ENCODE data around the gene TRAPPC11. TPM values are rescaled to one million over a fixed set of nuclear protein-coding genes. Genes with fewer than 3 reads are reported as not detected.

TRAPPC11 gene
- 38.9 and 56.8 TPM in 2 replicates for total RNA-seq (2012; rRNA removed)
- polyA plus RNA-seq (2012; rRNA removed): 22.1 and 25.3 TPM in 2 replicates
- polyA plus RNA-seq (2012; cell fraction: cytosol; rRNA removed): 10.4 and 13.9 TPM in 2 replicates
- polyA plus RNA-seq (2012; cell fraction: nucleus; rRNA removed; ENCODE audit: low replicate concordance): 20.8 and 47.1 TPM in 2 replicates
- Bru-seq, nascent RNA: percentile 81 among the genes with signal in this experiment
- BruChase-seq, experiment 1, labeled RNA remaining after a 6-hour chase: percentile 83 among the genes with signal in this experiment
- BruChase-seq, experiment 2, labeled RNA remaining after a 2-hour chase: percentile 81 among the genes with signal in this experiment
- long read RNA-seq, full-length matches to known transcripts: 18 of 30 reads
- long read RNA-seq, partial matches to known transcripts: 8 of 30 reads
- long read RNA-seq, other reads (novel, unspliced or antisense): 4 of 30 reads

- CTCF ChIA-PET: interaction anchor here (0.6 kb wide), 1 partner anchor 54 kb away, joined by 6 read pairs; no protein-coding TSS in a partner anchor
- intact Hi-C loops (cut with micrococcal nuclease): loop anchor here (1.0 kb wide), 2 partner anchors 155 to 187 kb away; no protein-coding TSS in a partner anchor
Measured at GRCh38 chr4:183659029-183659871, at the start of gene TRAPPC11, which contains the start of gene RWDD4. Gene TRAPPC11, plus strand, starts transcription at chr4:183659293. Its CDS starts 4,575 bp downstream, at chr4:183663868. Gene RWDD4, minus strand, starts transcription at chr4:183659185. Its CDS starts 233 bp downstream, at chr4:183658952.

More at GRCh38 chr4:183659029-183659871, at the start of gene TRAPPC11, which contains the start of gene RWDD4:
- Histone ChIP-seq H2AK9ac (replicated peaks; ENCODE audit: low read depth, low read length, poor library complexity) (peak within 1 kb of the TSS; percentile 90), H3K23ac (ENCODE audit: low read depth, low read length) (peak within 1 kb of the TSS; percentile 97), H2BK20ac (ENCODE audit: low read depth, low read length) (no peak within 1 kb of the TSS), H2BK15ac (ENCODE audit: low read depth, low read length) (no peak within 1 kb of the TSS), H3K56ac (ENCODE audit: extremely low read depth, insufficient read depth, low read length) (peak within 1 kb of the TSS; percentile 81), H3K4me3 (ENCODE audit: insufficient read depth, low read depth, low read length) (peak within 1 kb of the TSS; percentile 98), H3K9me1 (ENCODE audit: insufficient read depth, low read length) (no peaks in the 10 kb centered on the region), H2AK5ac (ENCODE audit: low read depth, low read length) (peak within 1 kb of the TSS; percentile 30), H2BK120ac (ENCODE audit: low read depth, low read length) (peak within 1 kb of the TSS; percentile 29), H4K8ac (ENCODE audit: low read depth in 2 of 2, low read length in 2 of 2) (peak within 1 kb of the TSS; percentile 56 to 83), H4K5ac (ENCODE audit: low read depth, low read length) (peak within 1 kb of the TSS; percentile 57; the same call in 1 of the 2 replicates), H3K9me3 (ENCODE audit: control insufficient read depth, insufficient read depth, low read length) (no peaks in the 10 kb centered on the region), H3K36me3 (ENCODE audit: control insufficient read depth, insufficient read depth, low read length) (peaks cover 3% of the 10 kb centered on the region), H4K91ac (ENCODE audit: insufficient read depth, low read depth, low read length) (no peak within 1 kb of the TSS; the same call in 1 of the 2 replicates), H3K4ac (ENCODE audit: low read depth, low read length) (peak within 1 kb of the TSS; percentile 69), H4K20me1 (ENCODE audit: insufficient read depth, low read length) (no peaks in the 10 kb centered on the region), H2BK5ac (ENCODE audit: low read depth, low read length, poor library complexity, severe bottlenecking) (peak within 1 kb of the TSS; percentile 66), H3K14ac (replicated peaks; ENCODE audit: low read depth, low read length) (peak within 1 kb of the TSS; percentile 87), H3K27me3 (ENCODE audit: control insufficient read depth, insufficient read depth, low read length) (no peaks in the 10 kb centered on the region), H3K79me1 (ENCODE audit: low read depth in 1 of 2, low read length in 2 of 2) (peaks cover 18 to 36% of the 10 kb centered on the region in 2 experiments), H3K4me2 (ENCODE audit: low read depth, low read length) (peak within 1 kb of the TSS; percentile 96), H3K18ac (ENCODE audit: low read depth, low read length) (peak within 1 kb of the TSS; percentile 25; the same call in 1 of the 2 replicates), H2AFZ (replicated peaks; ENCODE audit: low read length, poor library complexity) (peak within 1 kb of the TSS; percentile 93), H3K27ac (ENCODE audit: insufficient read depth, low read length) (peak within 1 kb of the TSS; percentile 79), H3K9ac (ENCODE audit: low read depth, low read length) (peak within 1 kb of the TSS; percentile 99), H3K4me1 (ENCODE audit: control insufficient read depth, insufficient read depth, low read length) (no peaks in the 10 kb centered on the region; the same call in 1 of the 2 replicates)
- peak; percentile 99 for ATAC-seq (ENCODE audit: low read depth)
- in situ Hi-C loops (cut with MboI; ENCODE audit: low sequenced_read_pairs) (no loop called here), dilution Hi-C loops (cut with HindIII; ENCODE audit: low sequenced_read_pairs, unreplicated experiment) (no loop called here)
- 0 out of 2 replicates have a peak, but pooled peaks have one; percentile 21 for TF ChIP-seq CTCF (conservative IDR thresholded peaks at IDR 0.05; ENCODE audit: low read depth, low read length)
- TF ChIP-seq MAZ (IDR thresholded peaks at IDR 0.05; ENCODE audit: borderline replicate concordance, low read depth, low read length): peak; percentile 12; the same call in 1 of the 2 replicates
- no peak for TF ChIP-seq RFX5 (IDR thresholded peaks at IDR 0.05; ENCODE audit: low read depth, low read length)
- TF ChIP-seq CEBPB (IDR thresholded peaks at IDR 0.05; ENCODE audit: low read depth, low read length): peak; percentile 86
- TF ChIP-seq FOS (IDR thresholded peaks at IDR 0.05; ENCODE audit: low read depth, low read length): peak; percentile 9; the same call in 1 of the 2 replicates
- POLR2A ChIA-PET (ENCODE audit: unreplicated experiment): no interaction called here
- BruUV-seq (replicated peaks): no TSS peak
- WGBS, 2 experiments (ENCODE audit: extremely low coverage in 2 of 2, insufficient read length in 1 of 2): 6% methylated on average over 8 of the region's 63 CpGs; no CpG with 5 or more reads in 1 of the 2 experiments
- DNase-seq: peak; percentile 99
